Stimulated activated CD4-positive, alpha-beta T cell treated with anti-CD3 and anti-CD28 coated beads, TNF-alpha, amount 100 ng/mL, for 48 hours (primary cell): ENCODE results near the gene FAM120B.
"Not testable (repeated sequence)": the region's sequence is repeated elsewhere in the genome, so short reads cannot be mapped to it uniquely, and the experiment has no call there.

Experiments
- DNase-seq, 3 donors: peaks; one replicate each; pipeline ENCODE4 v3.0.0-alpha.2; 2020; ENCODE audit warnings: low read depth in 3 of 3

Gene FAM120B

DNA sequence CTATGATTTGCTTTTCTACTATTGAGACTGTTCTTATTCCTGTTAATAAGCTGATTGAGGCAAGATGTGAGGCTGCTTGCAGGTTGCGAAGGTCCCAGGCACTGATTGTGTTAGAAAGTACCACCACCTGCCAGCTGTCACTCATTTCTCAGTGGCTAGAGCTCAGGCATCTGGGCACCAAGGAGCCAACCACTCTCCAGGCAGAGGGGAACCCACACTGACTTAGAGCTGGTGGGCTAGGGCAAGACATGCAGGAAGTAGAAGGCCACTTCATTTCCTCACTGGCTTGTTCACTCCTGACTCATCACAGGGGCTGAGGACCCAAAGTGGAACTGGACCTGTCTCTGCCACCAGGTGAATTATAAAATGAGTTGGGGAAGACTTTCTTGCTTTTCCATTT is 7.9 kb upstream of the FAM120B start:
- no peak for DNase-seq

GRCh38 chr6:170301184-170301583 is 5.4 kb upstream of the FAM120B start:
- DNase-seq: no peak

GRCh38 chr6:170305805-170306323 is 694 bp upstream of the FAM120B start:
- DNase-seq: no peak

DNA sequence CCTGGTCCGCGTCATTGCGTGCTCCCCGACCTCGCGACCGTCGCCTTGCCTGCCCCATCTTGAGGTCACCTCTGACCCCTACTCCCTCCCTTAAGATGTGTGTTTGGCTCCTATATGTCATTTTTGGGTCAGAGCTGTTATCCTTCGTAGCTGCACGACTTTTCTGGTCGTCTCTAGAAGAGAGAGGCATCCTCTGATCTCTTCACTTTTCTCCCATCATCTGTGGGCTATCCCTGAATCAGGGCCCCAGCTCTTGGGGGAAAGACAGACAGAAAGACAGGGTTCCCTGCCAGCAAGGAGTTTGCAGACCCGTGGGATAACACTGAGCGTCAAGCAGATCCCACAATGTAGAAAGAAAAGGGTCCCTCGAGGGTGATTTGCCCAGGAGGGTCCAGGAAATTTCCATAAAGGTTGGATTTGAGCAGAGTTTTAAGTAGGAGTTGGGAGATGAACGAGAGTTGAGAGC is 555 bp downstream of the FAM120B start:
- no peak for DNase-seq

GRCh38 chr6:170308761-170309160 is 2.2 kb downstream of the FAM120B start:
- no peak for DNase-seq

DNA sequence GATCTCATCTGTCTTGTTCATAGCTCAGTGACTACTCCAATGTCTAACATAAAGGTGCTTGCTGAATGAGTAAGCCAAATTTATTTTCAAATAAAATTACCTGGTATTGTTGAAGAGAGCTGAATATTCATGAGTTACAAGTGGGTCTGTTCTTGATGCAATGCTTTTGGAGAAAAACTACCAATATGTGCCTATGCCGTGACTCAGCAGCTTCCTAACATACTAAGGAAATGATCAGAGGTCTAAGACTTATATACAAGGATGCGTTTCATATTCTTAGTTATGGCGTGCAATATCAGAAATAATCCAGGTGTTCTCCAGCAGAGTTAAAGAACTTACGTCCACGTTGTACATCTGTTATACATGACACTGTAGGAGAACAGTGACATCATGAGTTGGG is 5.1 kb downstream of the FAM120B start:
- DNase-seq: no peak

DNA sequence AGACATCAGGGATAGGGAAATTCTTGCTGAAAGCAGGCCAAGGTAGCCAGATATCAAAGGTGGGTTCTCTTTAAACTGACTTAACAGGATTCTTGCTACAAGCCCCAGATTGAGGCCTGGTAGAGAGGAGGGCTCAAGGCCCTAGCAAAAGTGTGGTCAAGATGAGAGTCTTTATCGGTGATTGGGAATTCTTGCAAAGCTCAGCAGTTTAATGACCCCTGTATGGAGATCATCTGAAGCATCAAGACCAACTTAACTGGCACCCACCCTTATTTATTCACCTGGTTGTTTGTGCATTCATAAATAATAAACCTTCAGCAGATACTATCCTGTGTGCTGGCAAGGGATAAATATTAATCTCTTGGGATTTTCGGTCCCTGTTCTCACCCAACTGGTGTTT is 6.3 kb downstream of the FAM120B start:
- DNase-seq: no peak

DNA sequence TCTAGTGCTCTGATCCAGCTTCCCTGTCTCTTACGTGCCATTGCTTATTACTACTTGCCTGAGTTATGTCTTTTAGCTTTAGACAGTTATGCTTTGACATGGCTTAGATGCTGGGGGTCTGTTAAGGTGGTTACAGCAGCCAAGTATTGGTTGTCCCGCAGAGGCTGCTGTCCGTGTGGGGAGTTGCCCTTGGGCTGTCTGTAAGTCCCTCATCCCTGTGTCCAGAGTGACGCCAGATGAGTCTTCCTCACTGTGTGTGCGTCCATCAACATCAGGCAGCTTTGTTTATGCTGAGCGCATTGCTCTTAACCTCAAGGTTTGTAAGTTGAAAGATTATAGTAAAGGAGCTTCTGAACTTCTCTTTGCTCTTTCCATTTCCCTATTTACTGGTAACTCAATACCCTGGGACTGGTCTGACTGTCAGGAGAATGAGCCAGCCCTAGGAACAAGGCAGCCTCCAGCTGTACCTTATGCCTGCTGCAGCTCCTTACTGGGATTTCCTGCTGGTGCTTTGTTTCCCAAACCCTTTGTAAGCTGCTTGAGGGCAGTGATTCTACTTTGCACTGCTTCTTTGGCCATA is 7.2 kb downstream of the FAM120B start:
- DNase-seq: no peak

DNA sequence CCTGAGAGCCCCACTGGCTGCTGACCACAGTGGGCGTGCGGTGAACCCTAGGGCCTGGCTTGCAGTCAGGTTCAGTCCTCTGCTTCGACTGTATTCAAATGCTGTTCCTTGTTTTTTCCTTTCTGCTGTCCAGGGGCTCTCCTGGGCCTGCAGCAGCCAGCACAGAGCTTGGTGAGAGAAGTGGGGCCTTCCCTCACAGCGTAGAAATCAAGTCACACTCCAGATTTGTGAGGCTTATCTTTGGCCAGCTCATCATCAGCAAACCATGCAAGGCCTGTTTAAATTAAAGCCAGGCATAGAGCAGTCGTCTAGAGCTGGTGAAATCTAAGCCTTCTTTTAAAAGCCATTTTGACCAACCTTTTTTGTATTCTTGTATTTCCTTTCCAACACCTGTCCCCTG is 8.4 kb downstream of the FAM120B start:
- no peak for DNase-seq

- DNase-seq: no peak
These were observed 9.5 kb downstream of the FAM120B start for GRCh38 chr6:170316071-170316470.

- DNase-seq: no peak
These were observed 10.5 kb downstream of the FAM120B start for GRCh38 chr6:170317076-170317475.

- no peak for DNase-seq
These were observed 11.2 kb downstream of the FAM120B start for GRCh38 chr6:170317718-170318117.

GRCh38 chr6:170329321-170329720 is 22.8 kb downstream of the FAM120B start:
- no peak for DNase-seq

- DNase-seq: not testable (repeated sequence)
These were observed 28.6 kb downstream of the FAM120B start for GRCh38 chr6:170335199-170335598.

GRCh38 chr6:170344631-170345576 is 38.3 kb downstream of the FAM120B start:
- DNase-seq: no peak

DNA sequence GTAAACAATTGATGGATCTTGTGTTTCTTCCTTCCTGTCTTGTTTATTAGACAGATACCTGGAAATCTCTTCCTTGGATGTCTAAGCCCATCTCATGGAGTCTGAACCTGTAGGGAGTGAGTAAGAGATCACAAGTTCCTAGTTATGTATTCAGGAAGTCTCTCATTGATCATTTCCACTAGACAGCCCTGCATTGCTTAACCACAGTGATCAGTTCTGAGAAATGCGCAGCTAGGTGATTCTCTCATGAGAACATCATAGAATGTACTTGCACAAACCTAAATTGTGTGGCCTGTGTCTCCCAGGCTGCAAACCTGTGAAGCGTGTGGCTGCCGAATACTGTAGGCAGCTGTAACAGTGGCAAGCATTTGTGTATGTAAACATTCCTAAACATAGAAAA is 39.1 kb downstream of the FAM120B start:
- DNase-seq: no peak

GRCh38 chr6:170346649-170347048 is 40.1 kb downstream of the FAM120B start:
- no peak for DNase-seq

GRCh38 chr6:170347091-170347490 is 40.5 kb downstream of the FAM120B start:
- DNase-seq: no peak

DNA sequence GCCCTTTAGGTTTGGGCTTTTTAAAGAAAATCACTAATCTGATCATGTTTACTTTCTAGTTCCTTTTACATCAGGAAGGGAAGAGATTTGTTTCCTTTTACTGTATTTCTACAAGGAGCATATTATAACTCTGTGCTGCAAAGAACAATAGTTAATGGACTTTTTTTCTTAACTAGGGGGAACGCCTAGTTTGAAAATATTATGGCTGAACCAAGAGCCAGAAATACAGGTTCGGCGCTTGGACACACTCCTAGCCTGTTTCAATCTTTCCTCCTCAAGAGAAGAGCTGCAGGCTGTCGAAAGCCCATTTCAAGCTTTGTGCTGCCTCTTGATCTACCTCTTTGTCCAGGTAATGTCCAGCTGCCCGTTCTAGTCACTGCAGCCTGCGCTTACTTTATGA is 41.4 kb downstream of the FAM120B start:
- DNase-seq: no peak

DNA sequence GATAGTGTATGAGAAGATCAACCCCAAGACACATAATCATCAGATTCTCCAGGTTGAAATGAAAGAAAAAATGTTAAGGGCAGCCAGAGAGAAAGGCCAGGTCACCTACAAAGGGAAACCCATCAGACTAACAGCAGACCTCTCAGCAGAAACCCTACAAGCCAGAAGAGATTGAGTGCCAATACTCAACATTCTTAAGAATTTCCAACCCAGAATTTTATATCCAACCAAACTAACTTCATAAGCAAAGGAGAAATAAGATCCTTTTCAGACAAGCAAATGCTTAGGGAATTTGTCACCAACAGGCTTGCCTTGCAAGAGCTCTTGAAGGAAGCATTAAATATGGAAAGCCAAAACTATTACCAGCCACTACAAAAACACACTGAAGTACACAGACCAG is 44.9 kb downstream of the FAM120B start:
- not testable (repeated sequence) for DNase-seq

GRCh38 chr6:170355190-170355589 is 48.6 kb downstream of the FAM120B start:
- DNase-seq: not testable (repeated sequence)

GRCh38 chr6:170355661-170356060 is 49.1 kb downstream of the FAM120B start:
- no peak for DNase-seq

DNA sequence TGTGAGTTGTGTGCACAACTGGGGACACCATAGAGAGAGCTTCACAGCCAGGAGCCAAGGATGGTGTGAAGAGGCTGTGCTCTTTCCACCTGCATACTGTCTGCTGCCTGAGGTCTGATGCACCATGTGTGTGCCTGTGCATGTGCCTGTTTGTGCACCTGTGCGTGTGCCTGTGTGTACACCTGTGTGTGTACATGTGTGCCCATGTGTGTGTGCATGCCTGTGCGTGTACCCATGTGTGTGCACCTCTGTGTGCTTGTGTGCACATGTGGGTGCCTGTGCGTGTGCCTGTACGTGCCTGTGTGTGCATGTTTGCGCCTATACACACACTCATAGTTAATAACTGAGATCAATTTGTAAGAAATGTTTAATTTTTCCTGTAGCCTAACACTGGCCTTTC is 51.3 kb downstream of the FAM120B start:
- no peak for DNase-seq
